Inflammatory macrophage treated with lipopolysaccharide for 1 hour (primary cell): ENCODE data around the gene NLRP3.
"Not testable (repeated sequence)": the region's sequence is repeated elsewhere in the genome, so short reads cannot be mapped to it uniquely, and the experiment has no call there.

Experiments used
- DNase-seq, 2 donors: peaks; one replicate each; pipeline ENCODE4 v3.0.0-alpha.2; 2020 to 2022

NLRP3 gene

DNA sequence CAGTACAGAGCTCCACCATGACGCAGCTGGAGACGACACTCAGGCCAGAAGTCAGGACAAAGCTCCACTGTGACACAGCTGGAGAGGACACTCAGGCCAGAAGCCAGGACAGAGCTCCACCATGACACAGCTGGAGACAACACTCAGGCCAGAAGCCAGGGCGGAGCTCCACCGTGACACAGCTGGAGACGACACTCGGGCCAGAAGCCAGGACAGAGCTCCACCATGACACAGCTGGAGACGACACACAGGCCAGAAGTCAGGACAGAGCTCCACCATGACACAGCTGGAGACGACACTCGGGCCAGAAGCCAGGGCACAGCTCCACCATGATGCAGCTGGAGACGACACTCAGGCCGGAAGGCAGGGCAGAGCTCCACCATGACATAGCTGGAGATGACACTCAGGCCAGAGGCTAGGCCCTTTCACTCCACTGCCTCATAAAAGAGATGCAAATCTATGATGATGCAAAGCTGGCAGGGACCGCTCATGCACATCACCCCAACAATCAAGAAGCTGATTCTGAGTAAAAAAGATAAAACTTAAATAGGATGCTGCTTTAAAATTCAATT, 55.6 kb downstream of the NLRP3 start:
- DNase-seq, result no peak

DNA sequence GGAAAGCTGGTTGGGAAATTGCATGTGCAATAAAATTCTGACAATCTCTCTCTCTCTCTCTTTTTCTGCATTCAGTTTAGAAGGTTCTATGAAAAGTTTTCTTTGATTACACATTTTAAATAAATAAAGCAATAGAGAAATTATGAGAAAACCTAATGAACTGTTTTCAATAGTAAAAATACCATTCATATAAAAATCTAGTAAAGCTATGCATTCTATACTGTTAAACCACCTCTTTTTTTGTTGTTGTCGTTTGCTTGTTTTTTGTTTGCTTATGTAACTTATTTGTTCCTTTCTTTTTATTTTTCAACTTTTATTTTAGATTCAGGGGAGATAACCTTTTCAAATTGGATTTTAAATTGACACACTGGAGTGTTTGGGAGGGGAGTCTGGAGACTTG, 56.1 kb downstream of the NLRP3 start:
- no peak for DNase-seq

DNA sequence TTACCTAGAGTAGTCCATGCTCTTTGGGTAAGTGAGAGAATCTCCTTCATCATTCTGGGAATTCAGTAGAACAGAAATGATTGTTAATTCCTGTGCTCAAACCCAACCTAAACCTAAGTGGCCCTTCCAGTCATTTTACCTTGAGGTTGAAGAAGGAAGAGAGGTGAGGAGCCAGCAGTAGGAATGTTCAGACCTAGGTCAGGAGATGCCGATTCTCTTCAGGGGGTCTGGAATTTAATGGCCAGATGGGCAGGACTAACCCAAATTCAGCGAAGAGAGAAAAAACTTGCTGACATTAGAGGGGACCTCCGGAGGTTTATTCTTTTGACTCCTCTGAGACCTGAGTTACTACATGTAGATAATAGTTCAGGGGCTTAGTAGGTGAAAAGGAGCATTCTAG, 58.4 kb downstream of the NLRP3 start:
- no peak for DNase-seq

DNA sequence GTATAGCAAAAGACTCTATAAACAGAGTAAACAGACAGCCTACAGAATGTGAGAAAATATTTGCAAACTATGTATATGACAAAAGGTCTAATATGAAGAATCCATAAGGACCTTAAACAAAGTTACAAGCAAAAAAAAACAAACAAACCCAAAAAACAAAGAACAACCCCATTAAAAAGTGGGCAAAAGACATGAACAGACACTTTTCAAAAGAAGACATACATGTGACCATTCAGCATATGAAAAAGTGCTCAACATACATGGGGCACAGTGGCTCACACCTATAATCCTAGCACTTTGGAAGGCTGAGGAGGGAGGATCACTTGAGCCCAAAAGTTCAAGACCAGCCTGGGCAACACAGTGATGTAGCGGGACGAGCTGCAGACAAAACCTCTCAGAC, 59.8 kb downstream of the NLRP3 start:
- DNase-seq, result no peak

DNA sequence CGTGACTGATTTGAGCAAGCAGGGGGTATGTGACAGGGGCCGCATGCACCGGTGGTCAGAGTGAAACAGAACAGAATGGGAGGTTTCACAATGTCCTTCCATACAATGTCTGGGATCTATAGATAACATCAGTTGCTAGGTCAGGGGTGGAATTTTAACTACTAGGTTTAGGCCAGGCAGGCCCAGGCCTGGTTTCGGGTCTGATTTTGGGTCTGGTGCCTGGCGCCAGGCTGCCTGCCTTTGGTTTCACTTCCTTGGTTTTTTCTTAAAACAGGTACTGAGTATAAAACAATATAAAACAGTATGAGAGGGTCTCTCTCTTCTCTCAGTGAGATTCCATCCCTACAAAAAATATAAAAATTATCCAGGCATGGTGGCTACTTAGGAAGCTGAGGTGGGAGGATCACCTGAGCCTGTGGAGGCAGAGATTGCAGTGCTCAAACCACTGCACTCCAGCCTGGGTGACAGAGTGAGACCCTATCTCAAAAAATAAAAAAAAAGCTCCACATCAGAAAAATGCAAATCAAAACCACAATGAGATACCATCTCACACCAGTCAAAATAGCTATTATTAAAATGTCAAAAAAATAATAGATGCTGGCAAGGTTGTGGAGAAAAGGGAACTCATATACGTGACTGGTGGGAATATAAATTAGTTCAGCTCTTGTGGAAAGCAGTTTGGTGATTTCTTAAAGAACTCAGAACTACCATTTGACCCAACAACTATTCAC, 60.5 kb downstream of the NLRP3 start:
- DNase-seq, result not testable (repeated sequence)

DNA sequence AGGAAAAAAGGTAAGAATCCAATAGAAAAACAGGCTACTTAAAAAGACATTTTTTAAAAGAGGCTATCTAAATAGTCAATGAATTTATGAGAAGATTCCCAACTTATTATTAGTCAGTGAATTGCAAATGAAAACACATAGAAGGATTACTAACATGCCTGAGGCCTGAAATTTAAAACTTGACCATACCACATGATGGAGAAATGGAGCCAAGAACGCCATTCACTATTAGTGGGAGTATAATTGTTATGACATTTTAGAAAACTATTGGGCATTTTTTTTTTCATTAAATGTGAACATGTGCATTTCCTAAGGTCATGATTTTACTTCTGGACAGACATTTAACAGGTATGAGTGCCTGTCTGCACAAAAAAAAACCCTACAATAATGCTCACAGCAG, 66.8 kb downstream of the NLRP3 start:
- no peak for DNase-seq

DNA sequence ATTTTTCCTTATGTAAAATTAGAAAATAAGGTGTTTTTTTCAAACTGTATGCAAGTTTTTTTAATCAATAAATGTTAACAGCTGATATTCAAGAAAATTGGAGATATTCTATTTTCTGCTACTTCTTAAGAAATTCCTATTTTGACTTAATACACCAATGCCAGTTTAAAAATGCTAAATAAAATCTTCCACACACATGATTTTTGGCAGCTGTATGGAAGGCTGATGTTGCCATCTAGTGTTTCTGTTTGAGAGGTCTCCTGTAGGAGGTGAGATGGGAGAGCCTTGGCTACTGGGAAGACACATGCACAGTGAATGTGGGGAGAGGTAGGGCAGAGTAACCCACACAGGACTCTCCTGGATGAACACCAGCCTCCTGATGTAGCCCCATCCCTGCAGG, 71.1 kb downstream of the NLRP3 start:
- DNase-seq, result peak; percentile 56 to 81

DNA sequence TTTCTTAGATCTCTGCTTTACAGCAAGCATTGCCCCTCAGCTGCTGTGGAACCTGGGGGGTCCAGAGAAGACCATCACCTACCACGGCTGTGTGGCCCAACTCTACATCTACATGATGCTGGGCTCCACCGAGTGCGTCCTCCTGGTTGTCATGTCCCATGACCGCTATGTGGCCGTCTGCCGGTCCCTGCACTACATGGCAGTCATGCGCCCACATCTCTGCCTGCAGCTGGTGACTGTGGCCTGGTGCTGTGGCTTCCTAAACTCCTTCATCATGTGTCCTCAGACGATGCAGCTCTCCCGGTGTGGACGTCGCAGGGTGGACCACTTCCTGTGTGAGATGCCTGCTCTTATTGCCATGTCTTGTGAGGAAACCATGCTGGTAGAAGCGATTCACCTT, 75.4 kb downstream of the NLRP3 start:
- no peak for DNase-seq

DNA sequence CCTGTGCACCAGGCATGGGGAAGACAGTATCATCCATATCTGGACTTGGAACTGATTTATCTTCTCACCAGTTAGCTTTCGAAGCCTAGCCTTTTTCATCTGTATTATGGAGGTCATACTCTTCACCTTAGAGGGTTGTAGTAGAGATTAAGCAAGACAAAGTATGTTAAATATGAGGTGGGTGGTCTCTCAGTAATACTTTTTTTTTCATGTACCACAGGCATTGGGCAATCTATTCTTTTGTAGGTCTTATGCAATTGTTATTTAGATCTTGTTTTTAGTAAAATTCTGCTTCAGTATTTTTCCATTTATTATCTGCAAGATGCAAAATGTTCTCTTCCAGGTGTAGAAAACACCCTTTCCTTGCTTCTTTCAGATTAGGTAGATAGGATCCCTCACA, 77.1 kb downstream of the NLRP3 start:
- peak in 1 of 2 donors; percentile 9 for DNase-seq

DNA sequence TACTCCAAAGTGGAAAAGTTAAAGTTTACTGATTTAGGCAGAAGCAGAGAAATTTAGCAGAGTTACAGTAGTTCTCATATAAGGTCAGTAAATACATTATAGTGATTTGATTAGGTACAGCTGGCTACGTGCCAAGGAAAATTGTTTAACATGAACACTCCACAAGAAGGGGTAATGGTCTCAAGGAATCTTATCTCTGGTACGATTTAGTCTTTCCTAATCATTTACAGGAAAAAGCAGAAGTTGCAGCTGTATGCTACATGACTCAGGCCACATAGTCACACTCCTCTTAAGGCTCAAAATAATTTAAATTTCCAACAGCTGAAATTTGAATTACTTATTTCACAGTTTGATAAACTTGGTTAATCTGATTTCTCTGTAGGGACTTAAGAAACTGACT, 78.8 kb downstream of the NLRP3 start:
- DNase-seq, result peak; percentile 68 to 74

DNA sequence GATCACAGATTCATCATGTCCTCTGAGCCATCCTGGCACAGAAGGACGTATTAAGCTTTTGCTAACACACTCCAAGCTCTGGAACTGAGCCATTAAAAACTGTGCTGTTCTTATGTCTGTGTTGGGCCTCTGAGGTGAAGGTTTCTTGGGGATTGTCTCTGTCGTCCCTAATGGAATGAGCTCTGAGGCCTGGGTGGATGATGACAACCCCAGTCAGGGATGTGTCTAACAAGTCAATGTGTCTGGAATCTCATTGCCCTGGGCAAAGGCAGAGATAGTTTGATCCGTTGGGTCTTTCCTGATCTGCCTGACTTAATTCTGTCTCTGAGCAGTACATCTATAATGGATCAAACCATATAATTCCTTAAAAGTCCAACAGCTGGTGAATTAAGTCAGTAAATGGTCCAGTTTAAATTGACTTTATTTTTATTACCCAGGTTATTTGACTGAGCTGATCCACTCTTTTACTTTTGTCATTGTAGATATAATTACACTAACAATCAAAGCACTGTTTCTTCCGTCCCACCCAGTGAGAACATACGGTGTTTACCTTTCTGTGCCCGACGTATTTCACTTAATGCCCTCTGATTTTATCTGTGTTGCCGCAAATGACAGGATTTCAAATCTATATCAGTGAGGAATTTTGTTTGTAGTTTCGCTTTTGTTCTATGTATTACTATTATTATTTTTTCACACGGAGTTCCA, 80.8 kb downstream of the NLRP3 start:
- no peak for DNase-seq
